Endothelial cell of umbilical vein (primary cell): ENCODE data around the gene FBXL19. TPM values are rescaled to one million over a fixed set of nuclear protein-coding genes. Genes with fewer than 3 reads are reported as not detected.

Source experiments
- BruUV-seq: library from RNA; stranded (reverse); fragments of 400-500 nt; replicated peaks from 2 replicates; lab custom pipeline; 2021; lab: Mats Ljungman, UMichigan
- CTCF ChIA-PET: fragments of 300-600, 350-600 bp; sonication (Branson Sonifier 250); formaldehyde crosslinking; loops from one replicate; lab custom pipeline; 2021; ENCODE audit warnings: antibody characterized with exemption, inconsistent platforms; lab: Charles Lee
- POLR2A ChIA-PET: fragments of 300-600, 350-600 bp; sonication (Branson Sonifier 250); formaldehyde crosslinking; loops from one replicate; lab custom pipeline; 2021; ENCODE audit warnings: antibody characterized with exemption, inconsistent platforms; lab: Charles Lee
- DNase-seq: peaks from one replicate; pipeline ENCODE4 v3.0.0-alpha.2; 2011; ENCODE audit warnings: low read depth, low spot score
- FAIRE-seq: peaks from 2 replicates; lab custom pipeline; 2011; peaks lifted over from hg19 to GRCh38; lab: Jason Lieb, UNC
- H2AFZ ChIP-seq: 2 replicates; pipeline ENCODE4 v1.6.0; 2012; ENCODE audit warnings: low read depth, low read length, control low read depth, inconsistent platforms
- H3K27ac ChIP-seq: 2 replicates; pipeline ENCODE4 v1.5.1; 2011; ENCODE audit warnings: low read depth, mild to moderate bottlenecking, control low read depth, low read length, moderate library complexity; ENCODE audit not compliant: insufficient read depth
- H3K27me3 ChIP-seq, 2 experiments: 2 replicates each; pipeline versions ENCODE4 v1.6.0 to v1.6.1; 2011; ENCODE audit warnings: low read length in 2 of 2, mixed read lengths in 1 of 2; ENCODE audit not compliant: control insufficient read depth in 2 of 2, insufficient read depth in 2 of 2
- H3K36me3 ChIP-seq, 2 experiments: 2 replicates in 1 of 2; 3 replicates in 1 of 2; pipeline ENCODE4 v1.5.1; 2011; ENCODE audit warnings: low read length in 2 of 2, mild to moderate bottlenecking in 1 of 2, moderate library complexity in 1 of 2; ENCODE audit not compliant: control insufficient read depth in 2 of 2, insufficient read depth in 2 of 2; ENCODE audit errors: extremely low read depth in 1 of 2
- H3K4me1 ChIP-seq: 3 replicates; pipeline ENCODE4 v1.5.1; 2011; ENCODE audit warnings: mild to moderate bottlenecking, low read length; ENCODE audit not compliant: control insufficient read depth, insufficient read depth; ENCODE audit errors: extremely low read depth
- H3K4me2 ChIP-seq: 2 replicates; pipeline ENCODE4 v1.6.1; 2011; ENCODE audit warnings: low read length, control low read depth, mixed read lengths; ENCODE audit not compliant: insufficient read depth
- H3K4me3 ChIP-seq, 3 experiments: fragments of 200-600 bp in 1 of 3; sonication (generic), shearing (Covaris generic) in 1 of 3; replicated peaks in 1 of 3; 2 replicates each; pipeline ENCODE4 v1.5.1; 2011 to 2016; ENCODE audit warnings: control low read depth in 3 of 3, low read length in 3 of 3, mild to moderate bottlenecking in 2 of 3, inconsistent platforms in 1 of 3, low read depth in 1 of 3, moderate library complexity in 1 of 3; ENCODE audit not compliant: insufficient read depth in 1 of 3
- H3K79me2 ChIP-seq: 2 replicates; pipeline ENCODE4 v1.6.0; 2012; ENCODE audit warnings: low read length, inconsistent platforms; ENCODE audit not compliant: control insufficient read depth, insufficient read depth
- H3K9ac ChIP-seq: replicated peaks from 2 replicates; pipeline ENCODE3; 2011; ENCODE audit warnings: low read length, control low read depth; ENCODE audit not compliant: insufficient read depth; ENCODE audit errors: extremely low read depth
- H3K9me1 ChIP-seq: replicated peaks from 3 replicates; pipeline ENCODE4 v1.6.0; 2011; ENCODE audit warnings: mild to moderate bottlenecking, low read length; ENCODE audit not compliant: control insufficient read depth, insufficient read depth; ENCODE audit errors: extremely low read depth
- H3K9me3 ChIP-seq: replicated peaks from 2 replicates; pipeline ENCODE4 v1.5.1; 2012; ENCODE audit warnings: low read length, inconsistent platforms; ENCODE audit not compliant: control insufficient read depth, insufficient read depth
- H4K20me1 ChIP-seq: replicated peaks from 2 replicates; pipeline ENCODE3; 2011; ENCODE audit warnings: mild to moderate bottlenecking, low read length; ENCODE audit not compliant: control insufficient read depth, insufficient read depth; ENCODE audit errors: extremely low read depth
- CTCF ChIP-seq, 2 donors: IDR thresholded peaks; 1 replicate in 1 of 2; 2 replicates in 1 of 2; pipeline ENCODE4 v1.5.1; 2011; ENCODE audit warnings: low read length in 2 of 2, mild to moderate bottlenecking in 2 of 2, moderate library complexity in 2 of 2, control low read depth in 1 of 2, inconsistent platforms in 1 of 2, low read depth in 1 of 2; ENCODE audit not compliant: insufficient read depth in 1 of 2; ENCODE audit errors: extremely low read depth in 1 of 2
- FOS ChIP-seq: IDR thresholded peaks from 2 replicates; pipeline ENCODE4 v1.6.1; 2011; ENCODE audit warnings: mild to moderate bottlenecking, low read length, moderate library complexity, borderline replicate concordance; ENCODE audit not compliant: insufficient read depth
- GATA2 ChIP-seq: IDR thresholded peaks from 2 replicates; pipeline ENCODE4 v1.7.0; 2011; ENCODE audit warnings: low read depth, mild to moderate bottlenecking, moderate library complexity, mixed read lengths, low read length; ENCODE audit not compliant: insufficient read length, insufficient read depth
- MAX ChIP-seq: IDR thresholded peaks from 2 replicates; pipeline ENCODE4 v1.6.1; 2011; ENCODE audit not compliant: insufficient read depth, insufficient read length
- MYC ChIP-seq: IDR thresholded peaks from one replicate; pipeline ENCODE4 v1.6.1; 2011; ENCODE audit warnings: mild to moderate bottlenecking, low read depth, low read length
- POLR2A ChIP-seq: IDR thresholded peaks from 2 replicates; pipeline ENCODE4 v1.6.1; 2012; ENCODE audit warnings: low read depth, mild to moderate bottlenecking, control low read depth, low read length
- POLR2AphosphoS5 ChIP-seq: IDR thresholded peaks from 2 replicates; pipeline ENCODE4 v1.6.1; 2012; ENCODE audit warnings: low read depth, mild to moderate bottlenecking, control low read depth, low read length, moderate library complexity; ENCODE audit not compliant: insufficient read depth
- dilution Hi-C: fragments of 300-500 bp; cut with MboI; formaldehyde crosslinking; loops from one replicate; pipeline ENCODE4 v1.15.0; 2019; ENCODE audit warnings: low sequenced_read_pairs; ENCODE audit not compliant: extremely low pct_ligation_motif_present
- intact Hi-C: fragments of 100-400 bp; cut with micrococcal nuclease; formaldehyde crosslinking; loops from one replicate; pipeline ENCODE4 v1.10.0; 2022
- polyA plus RNA-seq, 4 experiments: library from polyadenylated mRNA; depleted of rRNA in 3 of 4; stranded (reverse) in 3 of 4; unstranded in 1 of 4; fragments of >200 nt; gene quantifications; 2 replicates each; pipeline versions ENCODE4 v1.2.1 to v1.2.3, GENCODE V29; 2011 to 2012; ENCODE audit warnings: missing spikeins in 1 of 4
- total RNA-seq: library from RNA; stranded (reverse); gene quantifications from 2 replicates; pipeline ENCODE4 v1.2.3, GENCODE V29; 2021

The FBXL19 gene
- total and polyA plus RNA-seq, 2 donors (not counting 3 experiments of a cell fraction or from before 2014, with no cell fraction given), result 22.1 to 38.0 TPM

- Histone ChIP-seq H3K4me3 (no peak overlapping the region), H3K4me2 (no peak overlapping the region), H3K9me1 (no peaks in the 10 kb centered on the region), H3K27ac (peak overlapping the region; percentile 69), H3K27me3 (no peaks in the 10 kb centered on the region), H3K9me3 (no peaks in the 10 kb centered on the region), H3K36me3 (no peaks in the 10 kb centered on the region), H3K4me1 (peaks cover 13% of the 10 kb centered on the region), H4K20me1 (no peaks in the 10 kb centered on the region), H3K9ac (no peak overlapping the region), H2AFZ (peak overlapping the region; percentile 62), H3K79me2 (peaks cover 9% of the 10 kb centered on the region)
- TF ChIP-seq GATA2 (no peak), MAX (no peak), POLR2AphosphoS5 (no peak), MYC (no peak)
- no peak for FAIRE-seq
- intact Hi-C loops (no loop called here), dilution Hi-C loops (no loop called here)
- BruUV-seq, result no TSS peak
- CTCF ChIA-PET, result interaction anchor here (0.7 to 3.4 kb wide), 2 partner anchors 20 to 51 kb away, joined by 3 to 18 read pairs; no protein-coding TSS in a partner anchor
- no peak for DNase-seq
- POLR2A ChIA-PET, result no interaction called here
These were observed 27.6 kb upstream of the FBXL19 start for GRCh38 chr16:30895627-30896260.

GRCh38 chr16:30896261-30896888, 27.0 kb upstream of the FBXL19 start, which contains the start of gene CTF1:
CTF1 (plus strand) TSS chr16:30896614; CDS start chr16:30896644, 30 bp downstream.
- Histone ChIP-seq H3K4me2 (peak within 1 kb of the TSS; percentile 44), H3K27ac (peak within 1 kb of the TSS; percentile 69), H3K79me2 (peaks cover 9% of the 10 kb centered on the region), H3K27me3 (no peaks in the 10 kb centered on the region), H3K9me3 (no peaks in the 10 kb centered on the region), H3K9me1 (no peaks in the 10 kb centered on the region), H3K36me3 (no peaks in the 10 kb centered on the region), H3K4me3 (peak within 1 kb of the TSS; percentile 24 to 44 (median 27)), H3K4me1 (peaks cover 13% of the 10 kb centered on the region), H4K20me1 (no peaks in the 10 kb centered on the region), H3K9ac (peak within 1 kb of the TSS; percentile 66), H2AFZ (peak within 1 kb of the TSS; percentile 62)
- ChIA-PET POLR2A (no interaction called here), CTCF (interaction anchor here (0.7 to 3.4 kb wide), 2 partner anchors 21 to 51 kb away, joined by 3 to 18 read pairs; no protein-coding TSS in a partner anchor)
- DNase-seq (peak; percentile 66), FAIRE-seq (peak; percentile 37)
- dilution Hi-C loops (no loop called here), intact Hi-C loops (no loop called here)
- no peak for TF ChIP-seq MYC
- no peak for TF ChIP-seq POLR2AphosphoS5
- TF ChIP-seq CTCF (IDR thresholded peaks at IDR 0.05; ENCODE audit: extremely low read depth in 1 of 2, insufficient read depth in 1 of 2, low read depth in 1 of 2, low read length in 2 of 2), result no peak
- TF ChIP-seq FOS, result no peak
- TF ChIP-seq POLR2A, result no peak
- TF ChIP-seq GATA2, result no peak
- no TSS peak for BruUV-seq
